Thyroid gland (tissue), 4 donors: ENCODE measurements around the gene MED27.

Experiments used
- POLR2A ChIP-seq, 2 donors: fragments of 450-650 bp; IDR thresholded peaks; one replicate each; pipeline ENCODE4 v1.6.1; 2017; ENCODE audit warnings: antibody characterized with exemption in 2 of 2, mild to moderate bottlenecking in 2 of 2, moderate library complexity in 1 of 2
- TF ChIP-seq, protein P1 (sequence below), 6 experiments: fragments of 200-600 bp in 3 of 6; fragments of 450-650 bp in 3 of 6; sonication (generic) in 3 of 6; IDR thresholded peaks; one replicate each; pipeline ENCODE4 v1.5.1; 2016 to 2019; ENCODE audit warnings: antibody characterized with exemption in 6 of 6, mild to moderate bottlenecking in 2 of 6, inconsistent platforms in 1 of 6, moderate library complexity in 1 of 6

DNA sequence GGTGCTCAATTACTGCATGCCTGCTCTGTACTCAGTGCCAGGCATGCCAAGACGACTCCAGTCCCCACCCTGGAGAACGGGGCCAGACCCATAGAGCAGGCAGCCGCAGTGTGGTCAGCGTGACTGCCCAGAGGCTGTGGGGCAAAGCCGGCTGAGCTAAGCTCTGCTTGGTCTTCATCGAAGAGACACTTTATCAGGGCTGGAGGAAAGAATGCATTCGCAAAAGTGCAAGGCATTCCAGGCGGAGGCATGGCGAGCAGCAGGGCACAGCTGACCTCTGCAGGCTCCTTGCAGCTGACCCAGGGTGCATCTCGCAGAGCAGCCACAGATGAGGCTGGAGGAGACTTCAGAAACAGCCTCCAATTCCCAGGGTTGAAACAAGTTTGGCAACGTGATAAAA, 13.6 kb downstream of the MED27 start:
- no peak for TF ChIP-seq POLR2A (IDR thresholded peaks at IDR 0.05)
- TF ChIP-seq, protein P1, sequence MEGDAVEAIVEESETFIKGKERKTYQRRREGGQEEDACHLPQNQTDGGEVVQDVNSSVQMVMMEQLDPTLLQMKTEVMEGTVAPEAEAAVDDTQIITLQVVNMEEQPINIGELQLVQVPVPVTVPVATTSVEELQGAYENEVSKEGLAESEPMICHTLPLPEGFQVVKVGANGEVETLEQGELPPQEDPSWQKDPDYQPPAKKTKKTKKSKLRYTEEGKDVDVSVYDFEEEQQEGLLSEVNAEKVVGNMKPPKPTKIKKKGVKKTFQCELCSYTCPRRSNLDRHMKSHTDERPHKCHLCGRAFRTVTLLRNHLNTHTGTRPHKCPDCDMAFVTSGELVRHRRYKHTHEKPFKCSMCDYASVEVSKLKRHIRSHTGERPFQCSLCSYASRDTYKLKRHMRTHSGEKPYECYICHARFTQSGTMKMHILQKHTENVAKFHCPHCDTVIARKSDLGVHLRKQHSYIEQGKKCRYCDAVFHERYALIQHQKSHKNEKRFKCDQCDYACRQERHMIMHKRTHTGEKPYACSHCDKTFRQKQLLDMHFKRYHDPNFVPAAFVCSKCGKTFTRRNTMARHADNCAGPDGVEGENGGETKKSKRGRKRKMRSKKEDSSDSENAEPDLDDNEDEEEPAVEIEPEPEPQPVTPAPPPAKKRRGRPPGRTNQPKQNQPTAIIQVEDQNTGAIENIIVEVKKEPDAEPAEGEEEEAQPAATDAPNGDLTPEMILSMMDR (IDR thresholded peaks at IDR 0.05) = no peak
